WERI-Rb-1 (cell line): Measurements from ENCODE around the gene FNDC3B.

ENCODE experiments used
- DNase-seq: peaks from one replicate; pipeline ENCODE4 v3.0.0-alpha.2; 2020
- H3K27ac ChIP-seq: fragments of 250-450 bp; sonication (Bioruptor Pico); 2 replicates; pipeline ENCODE4 v1.5.1; 2020; ENCODE audit warnings: mild to moderate bottlenecking, moderate library complexity
- H3K27me3 ChIP-seq: fragments of 250-450 bp; sonication (Bioruptor Pico); 2 replicates; pipeline ENCODE4 v1.5.1; 2021; ENCODE audit warnings: mild to moderate bottlenecking, low read depth, moderate library complexity; ENCODE audit not compliant: insufficient read depth, severe bottlenecking
- H3K36me3 ChIP-seq: fragments of 250-450 bp; sonication (Bioruptor Pico); 2 replicates; pipeline ENCODE4 v1.5.1; 2020; ENCODE audit warnings: mild to moderate bottlenecking, moderate library complexity
- H3K4me3 ChIP-seq: 2 replicates; pipeline ENCODE4 v1.5.1; 2011; ENCODE audit warnings: low read depth, mild to moderate bottlenecking, control low read depth, low read length
- H3K9me3 ChIP-seq: fragments of 250-450 bp; sonication (Bioruptor Pico); 2 replicates; pipeline ENCODE4 v1.5.1; 2021; ENCODE audit warnings: mild to moderate bottlenecking, moderate library complexity; ENCODE audit not compliant: severe bottlenecking
- CTCF ChIP-seq: IDR thresholded peaks from 2 replicates; pipeline ENCODE4 v1.5.1; 2011; ENCODE audit warnings: low read depth, mild to moderate bottlenecking, control low read depth, inconsistent platforms, low read length

FNDC3B gene

GRCh38 chr3:172211123-172211522 lies 171.7 kb downstream of the FNDC3B start:
- H3K4me3 ChIP-seq: no peak overlapping the region
- H3K27ac ChIP-seq: no peak overlapping the region
- DNase-seq: no peak
- no peak for TF ChIP-seq CTCF
- H3K27me3 ChIP-seq: no peaks in the 10 kb centered on the region
- no peaks in the 10 kb centered on the region for H3K36me3 ChIP-seq
- no peaks in the 10 kb centered on the region for H3K9me3 ChIP-seq

- TF ChIP-seq CTCF: no peak
- DNase-seq: no peak
- no peak overlapping the region for H3K27ac ChIP-seq
- no peak overlapping the region for H3K4me3 ChIP-seq
- H3K27me3 ChIP-seq: no peaks in the 10 kb centered on the region
- no peaks in the 10 kb centered on the region for H3K36me3 ChIP-seq
- H3K9me3 ChIP-seq: no peaks in the 10 kb centered on the region
Observed at GRCh38 chr3:172213200-172213599, 173.8 kb downstream of the FNDC3B start.

GRCh38 chr3:172213904-172214303 lies 174.5 kb downstream of the FNDC3B start:
- H3K9me3 ChIP-seq: no peaks in the 10 kb centered on the region
- no peak overlapping the region for H3K4me3 ChIP-seq
- DNase-seq: no peak
- no peak overlapping the region for H3K27ac ChIP-seq
- H3K27me3 ChIP-seq: no peaks in the 10 kb centered on the region
- no peaks in the 10 kb centered on the region for H3K36me3 ChIP-seq
- TF ChIP-seq CTCF: no peak

GRCh38 chr3:172216267-172216666 lies 176.9 kb downstream of the FNDC3B start:
- Histone ChIP-seq H3K4me3 (no peak overlapping the region), H3K36me3 (no peaks in the 10 kb centered on the region), H3K27ac (no peak overlapping the region), H3K9me3 (no peaks in the 10 kb centered on the region), H3K27me3 (no peaks in the 10 kb centered on the region)
- no peak for DNase-seq
- TF ChIP-seq CTCF: no peak

- Histone ChIP-seq H3K36me3 (no peaks in the 10 kb centered on the region), H3K9me3 (no peaks in the 10 kb centered on the region), H3K27me3 (no peaks in the 10 kb centered on the region), H3K4me3 (no peak overlapping the region), H3K27ac (no peak overlapping the region)
- no peak for DNase-seq
- no peak for TF ChIP-seq CTCF
Observed at GRCh38 chr3:172216911-172217310, 177.5 kb downstream of the FNDC3B start.

- no peak overlapping the region for H3K27ac ChIP-seq
- H3K27me3 ChIP-seq: no peaks in the 10 kb centered on the region
- no peaks in the 10 kb centered on the region for H3K36me3 ChIP-seq
- TF ChIP-seq CTCF: no peak
- DNase-seq: no peak
- H3K9me3 ChIP-seq: no peaks in the 10 kb centered on the region
- no peak overlapping the region for H3K4me3 ChIP-seq
Observed at GRCh38 chr3:172217877-172218276, 178.5 kb downstream of the FNDC3B start.
